Keratinocyte (primary cell): ENCODE results near the gene HOXC6. TPM values are rescaled to one million over a fixed set of nuclear protein-coding genes. Genes with fewer than 3 reads are reported as not detected.

Experiments used
- DNase-seq: peaks from one replicate; pipeline ENCODE4 v3.0.0-alpha.2; 2011; ENCODE audit warnings: low read depth, missing footprints, low spot score
- FAIRE-seq: peaks from 2 replicates; lab custom pipeline; 2011; peaks lifted over from hg19 to GRCh38; lab: Jason Lieb, UNC
- H2AFZ ChIP-seq: 2 replicates; pipeline ENCODE4 v1.6.0; 2012; ENCODE audit warnings: low read length, control low read depth, inconsistent platforms; ENCODE audit not compliant: control insufficient read depth
- H3K27ac ChIP-seq: 2 replicates; pipeline ENCODE4 v1.5.1; 2011; ENCODE audit warnings: low read length; ENCODE audit not compliant: control insufficient read depth, insufficient read depth
- H3K27me3 ChIP-seq: 3 replicates; pipeline ENCODE4 v1.6.0; 2011; ENCODE audit warnings: low read length; ENCODE audit not compliant: control insufficient read depth, insufficient read depth; ENCODE audit errors: extremely low read depth
- H3K36me3 ChIP-seq, 2 experiments: 2 replicates in 1 of 2; 3 replicates in 1 of 2; pipeline ENCODE4 v1.5.1; 2011; ENCODE audit warnings: low read length in 2 of 2, mild to moderate bottlenecking in 1 of 2; ENCODE audit not compliant: control insufficient read depth in 2 of 2, insufficient read depth in 2 of 2; ENCODE audit errors: extremely low read depth in 1 of 2
- H3K4me1 ChIP-seq: 3 replicates; pipeline ENCODE4 v1.5.1; 2011; ENCODE audit warnings: low read length; ENCODE audit not compliant: control insufficient read depth, insufficient read depth; ENCODE audit errors: extremely low read depth
- H3K4me2 ChIP-seq: 3 replicates; pipeline ENCODE4 v1.6.0; 2011; ENCODE audit warnings: low read depth, low read length; ENCODE audit not compliant: control insufficient read depth, insufficient read depth; ENCODE audit errors: extremely low read depth
- H3K4me3 ChIP-seq, 3 experiments: fragments of 200-600 bp in 1 of 3; sonication (generic) in 1 of 3; 2 replicates in 2 of 3; 3 replicates in 1 of 3; pipeline ENCODE4 v1.5.1; 2011 to 2016; ENCODE audit warnings: low read length in 3 of 3, mild to moderate bottlenecking in 3 of 3, control low read depth in 2 of 3, inconsistent platforms in 1 of 3, low read depth in 1 of 3, mixed read lengths in 1 of 3, mixed run types in 1 of 3, moderate library complexity in 1 of 3; ENCODE audit not compliant: control insufficient read depth in 2 of 3, insufficient read depth in 2 of 3; ENCODE audit errors: extremely low read depth in 1 of 3
- H3K79me2 ChIP-seq: 2 replicates; pipeline ENCODE4 v1.6.0; 2012; ENCODE audit warnings: low read length; ENCODE audit not compliant: control insufficient read depth, insufficient read depth
- H3K9ac ChIP-seq: 3 replicates; pipeline ENCODE4 v1.6.0; 2011; ENCODE audit warnings: low read length; ENCODE audit not compliant: control insufficient read depth, insufficient read depth; ENCODE audit errors: extremely low read depth
- H3K9me1 ChIP-seq: 3 replicates; pipeline ENCODE4 v1.6.0; 2011; ENCODE audit warnings: low read length; ENCODE audit not compliant: control insufficient read depth, insufficient read depth; ENCODE audit errors: extremely low read depth
- H3K9me3 ChIP-seq: 2 replicates; pipeline ENCODE4 v1.5.1; 2012; ENCODE audit warnings: low read depth, low read length; ENCODE audit not compliant: control insufficient read depth
- H4K20me1 ChIP-seq: 3 replicates; pipeline ENCODE4 v1.6.0; 2011; ENCODE audit warnings: low read length; ENCODE audit not compliant: control insufficient read depth, insufficient read depth; ENCODE audit errors: extremely low read depth
- EZH2 ChIP-seq: IDR thresholded peaks from one replicate; pipeline ENCODE4 v1.6.1; 2012; ENCODE audit warnings: inconsistent platforms, mild to moderate bottlenecking, low read length, moderate library complexity
- dilution Hi-C: fragments of 300-500 bp; cut with MboI; formaldehyde crosslinking; loops from one replicate; pipeline ENCODE4 v1.7.0; 2020; ENCODE audit warnings: low sequenced_read_pairs; ENCODE audit not compliant: extremely low pct_ligation_motif_present
- polyA plus RNA-seq, 5 experiments: library from polyadenylated mRNA; depleted of rRNA in 3 of 5; stranded (reverse) in 3 of 5; stranded (forward) in 1 of 5; unstranded in 1 of 5; fragments of >200 nt; gene quantifications; 1 replicate in 1 of 5; 2 replicates in 3 of 5; 3 replicates in 1 of 5; pipeline versions ENCODE4 v1.2.1 to v1.2.3, GENCODE V29; 2011 to 2012; ENCODE audit warnings: missing spikeins in 2 of 5, low read depth in 1 of 5, low replicate concordance in 1 of 5
- TF ChIP-seq, protein P1 (sequence below), 3 experiments: IDR thresholded peaks in 1 of 3; conservative IDR thresholded peaks in 1 of 3; optimal IDR thresholded peaks in 1 of 3; 2 replicates in 2 of 3; 3 replicates in 1 of 3; pipeline versions ENCODE3 to v1.5.1; 2011; ENCODE audit warnings: low read length in 3 of 3, mild to moderate bottlenecking in 3 of 3, moderate library complexity in 2 of 3, control low read depth in 1 of 3, inconsistent platforms in 1 of 3; ENCODE audit not compliant: insufficient read depth in 2 of 3; ENCODE audit errors: extremely low read depth in 1 of 3

HOXC6 gene
- polyA plus RNA-seq, 1 donor (not counting 4 experiments of a cell fraction or from before 2014, with no cell fraction given) = 4.7 TPM

- Histone ChIP-seq H3K27me3 (no peaks in the 10 kb centered on the region), H3K4me1 (peaks cover 35% of the 10 kb centered on the region), H3K36me3 (peaks cover 0 to 2% of the 10 kb centered on the region in 2 experiments), H3K9me1 (no peaks in the 10 kb centered on the region), H3K4me3 (peak overlapping the region in 2 of 3 experiments; percentile 45 to 89), H2AFZ (no peak overlapping the region), H3K9me3 (no peaks in the 10 kb centered on the region), H3K79me2 (peaks cover 97% of the 10 kb centered on the region), H3K4me2 (peak overlapping the region; percentile 98), H4K20me1 (no peaks in the 10 kb centered on the region), H3K27ac (peak overlapping the region; percentile 95), H3K9ac (peak overlapping the region; percentile 97)
- dilution Hi-C loops = no loop called here
- FAIRE-seq = no peak
- no peak for TF ChIP-seq EZH2
- TF ChIP-seq, protein P1, sequence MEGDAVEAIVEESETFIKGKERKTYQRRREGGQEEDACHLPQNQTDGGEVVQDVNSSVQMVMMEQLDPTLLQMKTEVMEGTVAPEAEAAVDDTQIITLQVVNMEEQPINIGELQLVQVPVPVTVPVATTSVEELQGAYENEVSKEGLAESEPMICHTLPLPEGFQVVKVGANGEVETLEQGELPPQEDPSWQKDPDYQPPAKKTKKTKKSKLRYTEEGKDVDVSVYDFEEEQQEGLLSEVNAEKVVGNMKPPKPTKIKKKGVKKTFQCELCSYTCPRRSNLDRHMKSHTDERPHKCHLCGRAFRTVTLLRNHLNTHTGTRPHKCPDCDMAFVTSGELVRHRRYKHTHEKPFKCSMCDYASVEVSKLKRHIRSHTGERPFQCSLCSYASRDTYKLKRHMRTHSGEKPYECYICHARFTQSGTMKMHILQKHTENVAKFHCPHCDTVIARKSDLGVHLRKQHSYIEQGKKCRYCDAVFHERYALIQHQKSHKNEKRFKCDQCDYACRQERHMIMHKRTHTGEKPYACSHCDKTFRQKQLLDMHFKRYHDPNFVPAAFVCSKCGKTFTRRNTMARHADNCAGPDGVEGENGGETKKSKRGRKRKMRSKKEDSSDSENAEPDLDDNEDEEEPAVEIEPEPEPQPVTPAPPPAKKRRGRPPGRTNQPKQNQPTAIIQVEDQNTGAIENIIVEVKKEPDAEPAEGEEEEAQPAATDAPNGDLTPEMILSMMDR (optimal IDR thresholded peaks at IDR 0.05 in 1 of 3, IDR thresholded peaks at IDR 0.05 in 1 of 3, conservative IDR thresholded peaks at IDR 0.05 in 1 of 3; ENCODE audit: extremely low read depth in 1 of 3, insufficient read depth in 2 of 3, low read length in 3 of 3) = no peak
- DNase-seq = no peak
Observed at GRCh38 chr12:53993162-53994008, 34.9 kb upstream of the HOXC6 start.

DNA sequence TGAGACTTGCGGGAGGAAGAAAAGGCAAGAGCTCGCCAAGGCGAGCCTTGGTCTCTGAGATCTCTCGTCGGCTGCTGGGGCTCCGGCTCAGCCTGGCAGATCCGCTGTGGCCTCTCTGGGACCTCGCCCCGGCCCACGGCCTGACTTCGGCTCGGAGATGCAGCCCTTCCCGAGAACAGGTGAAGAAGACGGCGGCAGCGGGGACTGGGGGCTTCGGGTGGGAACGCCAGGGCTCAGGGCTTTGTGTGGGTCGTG is 34.3 kb upstream of the HOXC6 start:
- Histone ChIP-seq H3K27me3 (no peaks in the 10 kb centered on the region), H2AFZ (no peak overlapping the region), H4K20me1 (no peaks in the 10 kb centered on the region), H3K36me3 (peaks cover 0 to 2% of the 10 kb centered on the region in 2 experiments), H3K4me2 (peak overlapping the region; percentile 98), H3K4me1 (peaks cover 34% of the 10 kb centered on the region), H3K9me1 (no peaks in the 10 kb centered on the region), H3K27ac (peak overlapping the region; percentile 95), H3K9me3 (no peaks in the 10 kb centered on the region), H3K9ac (peak overlapping the region; percentile 97), H3K4me3 (peak overlapping the region; percentile 45 to 90 (median 89)), H3K79me2 (peaks cover 97% of the 10 kb centered on the region)
- dilution Hi-C loops = no loop called here
- no peak for FAIRE-seq
- DNase-seq = no peak
- no peak for TF ChIP-seq EZH2
- TF ChIP-seq, protein P1 (optimal IDR thresholded peaks at IDR 0.05 in 1 of 3, IDR thresholded peaks at IDR 0.05 in 1 of 3, conservative IDR thresholded peaks at IDR 0.05 in 1 of 3; ENCODE audit: extremely low read depth in 1 of 3, insufficient read depth in 2 of 3, low read length in 3 of 3) = no peak
